DMS53 treated with DMSO at 0.1 percent for 48 hours (cell line): Measurements from ENCODE around the gene HCST.

Experiments
- DNase-seq: peaks from one replicate; lab custom pipeline; 2025; ENCODE audit not compliant: unreplicated experiment; lab: John Stamatoyannopoulos, UW

Gene HCST

DNA sequence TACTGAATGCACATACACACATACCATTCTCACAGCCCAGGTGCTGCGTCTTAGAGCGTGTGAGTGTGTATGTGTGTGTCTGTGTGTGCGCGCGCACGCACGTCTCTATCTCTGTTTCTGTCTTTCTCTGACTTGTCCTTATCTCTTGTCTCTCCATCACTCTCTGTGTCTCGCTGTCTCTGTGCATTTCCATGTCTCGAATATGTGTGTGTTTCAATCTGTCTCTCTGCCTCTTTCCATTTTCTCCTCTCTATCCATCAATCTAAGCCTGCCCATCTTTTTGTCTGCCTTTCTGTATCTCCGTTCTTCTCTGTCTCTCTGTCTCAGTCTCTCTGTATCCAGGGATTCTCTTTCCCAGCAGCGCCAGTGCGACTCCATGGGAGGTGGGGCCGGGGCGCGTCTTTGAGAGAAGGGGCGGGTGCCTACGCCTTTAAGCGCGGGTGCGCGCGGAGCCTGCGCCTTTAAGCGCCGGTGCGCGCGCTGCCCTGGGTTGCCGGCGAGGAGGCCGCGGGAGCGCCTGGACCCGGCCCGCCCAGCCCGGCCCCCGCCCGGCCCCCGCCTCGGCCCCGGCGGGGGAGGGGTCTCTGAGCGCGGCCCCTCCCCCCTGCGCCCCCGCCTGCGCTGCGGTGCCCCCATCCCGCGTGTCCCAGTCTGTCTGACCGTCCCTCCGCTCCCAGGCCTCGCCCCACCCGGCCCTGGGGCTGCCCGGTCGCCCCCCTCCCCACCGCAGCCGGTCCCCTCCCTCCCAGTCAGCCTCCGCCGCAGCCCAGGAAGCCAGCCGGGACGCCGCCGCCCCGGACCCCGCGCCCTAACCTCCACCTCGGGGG lies 33.8 kb downstream of the HCST start, which contains the start of gene LRFN3:
Gene LRFN3, plus strand, starts transcription at position 464 of the 827 bp plus-strand sequence. CDS start 3,052 bp downstream, outside the sequence.
- DNase-seq, result peak; percentile 78

- no peak for DNase-seq
Observed at GRCh38 chr19:35936738-35937268, 34.5 kb downstream of the HCST start.

- no peak for DNase-seq
Observed at GRCh38 chr19:35937345-35938281, 35.3 kb downstream of the HCST start.

GRCh38 chr19:35938282-35939224 lies 36.2 kb downstream of the HCST start:
- no peak for DNase-seq

GRCh38 chr19:35939307-35940077 lies 37.2 kb downstream of the HCST start:
- no peak for DNase-seq

DNA sequence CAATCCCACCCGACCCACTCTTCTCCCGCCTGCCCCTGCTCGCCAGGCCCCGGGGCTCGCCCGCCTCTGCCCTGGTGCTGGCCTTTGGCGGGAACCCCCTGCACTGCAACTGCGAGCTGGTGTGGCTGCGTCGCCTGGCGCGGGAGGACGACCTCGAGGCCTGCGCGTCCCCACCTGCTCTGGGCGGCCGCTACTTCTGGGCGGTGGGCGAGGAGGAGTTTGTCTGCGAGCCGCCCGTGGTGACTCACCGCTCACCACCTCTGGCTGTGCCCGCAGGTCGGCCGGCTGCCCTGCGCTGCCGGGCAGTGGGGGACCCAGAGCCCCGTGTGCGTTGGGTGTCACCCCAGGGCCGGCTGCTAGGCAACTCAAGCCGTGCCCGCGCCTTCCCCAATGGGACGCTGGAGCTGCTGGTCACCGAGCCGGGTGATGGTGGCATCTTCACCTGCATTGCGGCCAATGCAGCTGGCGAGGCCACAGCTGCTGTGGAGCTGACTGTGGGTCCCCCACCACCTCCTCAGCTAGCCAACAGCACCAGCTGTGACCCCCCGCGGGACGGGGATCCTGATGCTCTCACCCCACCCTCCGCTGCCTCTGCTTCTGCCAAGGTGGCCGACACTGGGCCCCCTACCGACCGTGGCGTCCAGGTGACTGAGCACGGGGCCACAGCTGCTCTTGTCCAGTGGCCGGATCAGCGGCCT lies 37.9 kb downstream of the HCST start:
- DNase-seq, result no peak

- no peak for DNase-seq
Observed at GRCh38 chr19:35940839-35941238, 38.5 kb downstream of the HCST start.

GRCh38 chr19:35942235-35942634 lies 39.9 kb downstream of the HCST start:
- DNase-seq, result no peak

GRCh38 chr19:35943321-35944301 lies 41.3 kb downstream of the HCST start:
- DNase-seq, result no peak

DNA sequence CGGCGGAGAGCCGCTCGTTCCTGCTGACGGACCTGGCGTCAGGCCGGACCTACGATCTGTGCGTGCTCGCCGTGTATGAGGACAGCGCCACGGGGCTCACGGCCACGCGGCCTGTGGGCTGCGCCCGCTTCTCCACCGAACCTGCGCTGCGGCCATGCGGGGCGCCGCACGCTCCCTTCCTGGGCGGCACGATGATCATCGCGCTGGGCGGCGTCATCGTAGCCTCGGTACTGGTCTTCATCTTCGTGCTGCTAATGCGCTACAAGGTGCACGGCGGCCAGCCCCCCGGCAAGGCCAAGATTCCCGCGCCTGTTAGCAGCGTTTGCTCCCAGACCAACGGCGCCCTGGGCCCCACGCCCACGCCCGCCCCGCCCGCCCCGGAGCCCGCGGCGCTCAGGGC lies 42.2 kb downstream of the HCST start:
- no peak for DNase-seq

DNA sequence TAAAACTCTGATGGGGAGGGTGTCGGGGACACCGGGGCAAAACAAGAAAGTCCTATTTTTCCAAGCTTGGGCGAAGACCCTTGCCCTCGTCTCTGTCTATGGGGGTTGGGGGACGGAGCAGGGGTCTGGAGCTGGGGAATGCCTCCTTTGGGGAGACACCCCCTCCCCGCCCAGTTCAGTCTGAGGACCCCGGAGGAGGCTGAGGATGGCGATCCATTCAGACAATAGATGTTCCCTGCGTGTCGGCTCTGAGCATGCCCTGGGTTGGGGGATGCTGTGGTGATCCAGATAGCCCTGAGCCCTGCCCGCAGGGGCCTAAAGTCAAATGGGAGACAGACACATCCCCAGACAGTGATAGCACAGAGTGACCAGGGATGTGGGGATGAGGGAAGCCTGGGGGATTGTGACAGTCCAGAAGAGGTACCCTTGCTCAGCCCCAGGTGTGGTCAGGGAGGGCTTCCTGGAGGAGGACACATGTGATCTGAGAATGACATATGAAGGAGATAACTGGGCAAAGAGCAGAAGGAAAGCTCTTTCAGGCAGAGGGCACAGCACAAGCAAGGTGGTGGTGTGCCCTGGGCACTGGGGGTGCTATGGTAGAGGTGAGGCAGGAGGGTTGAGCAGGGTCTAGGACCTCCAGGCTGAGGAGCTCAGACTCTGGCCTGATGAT lies 42.9 kb downstream of the HCST start:
- no peak for DNase-seq

DNA sequence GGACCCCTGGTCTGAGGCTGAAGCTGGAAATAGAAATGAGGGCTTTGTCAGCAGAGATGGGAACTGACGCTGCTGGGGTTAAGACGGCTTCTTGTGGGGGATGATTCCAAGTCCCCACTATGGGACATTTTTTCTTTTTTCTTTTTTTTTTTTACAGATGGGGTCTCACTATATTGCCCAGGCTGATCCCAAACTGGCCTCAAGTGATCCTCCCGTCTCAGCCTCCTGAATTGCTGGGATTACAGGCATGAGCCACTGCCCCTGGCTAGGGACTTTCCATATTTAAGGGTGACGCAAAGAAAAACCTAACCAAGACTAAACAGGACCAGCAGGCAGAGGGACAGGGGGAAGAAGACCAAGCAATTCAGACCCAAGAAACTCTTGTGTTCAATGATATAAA lies 43.9 kb downstream of the HCST start:
- DNase-seq, result no peak

GRCh38 chr19:35949131-35949530 lies 46.8 kb downstream of the HCST start:
- no peak for DNase-seq
